Large intestine (tissue), 12 donors: ENCODE results near the gene C16orf87. TPM values are rescaled to one million over a fixed set of nuclear protein-coding genes. Genes with fewer than 3 reads are reported as not detected.
"Not testable (repeated sequence)": the region's sequence is repeated elsewhere in the genome, so short reads cannot be mapped to it uniquely, and the experiment has no call there.

Source experiments
- DNase-seq, 2 donors: peaks; one replicate each; pipeline versions ENCODE4 v3.0.0 to v3.0.0-alpha.2; 2013
- H3K27ac ChIP-seq: one replicate; pipeline ENCODE4 v1.5.1; 2013; ENCODE audit warnings: low read length
- H3K27me3 ChIP-seq: 2 replicates; pipeline ENCODE4 v1.6.1; 2013; ENCODE audit warnings: low read length; ENCODE audit not compliant: control insufficient read depth, insufficient read depth
- H3K36me3 ChIP-seq: 2 replicates; pipeline ENCODE4 v1.6.1; 2013; ENCODE audit warnings: low read length; ENCODE audit not compliant: control insufficient read depth, insufficient read depth
- H3K4me1 ChIP-seq: one replicate; pipeline ENCODE4 v1.6.1; 2013; ENCODE audit warnings: low read length; ENCODE audit not compliant: control insufficient read depth, insufficient read depth
- H3K4me3 ChIP-seq: one replicate; pipeline ENCODE4 v1.5.1; 2013; ENCODE audit warnings: low read length
- H3K9me3 ChIP-seq: one replicate; pipeline ENCODE4 v1.6.1; 2013; ENCODE audit warnings: mild to moderate bottlenecking, low read depth, low read length, moderate library complexity; ENCODE audit not compliant: control insufficient read depth
- WGBS: methylation state at CpG from one replicate; pipeline ENCODE4 v1.1.5; 2013; ENCODE audit warnings: low lambda C conversion rate; ENCODE audit not compliant: insufficient coverage; 5-methylcytosine and 5-hydroxymethylcytosine counted together
- long read RNA-seq, 11 donors: transcript quantifications; one replicate each; lab custom pipeline, GENCODE V29; 2026
- polyA plus RNA-seq: library from polyadenylated mRNA; unstranded; fragments of 120-200 nt; gene quantifications from one replicate; pipeline ENCODE4 v1.2.1, GENCODE V29; 2013

Gene C16orf87, protein sequence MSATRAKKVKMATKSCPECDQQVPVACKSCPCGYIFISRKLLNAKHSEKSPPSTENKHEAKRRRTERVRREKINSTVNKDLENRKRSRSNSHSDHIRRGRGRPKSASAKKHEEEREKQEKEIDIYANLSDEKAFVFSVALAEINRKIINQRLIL
- 26.9 TPM for polyA plus RNA-seq
- long read RNA-seq, donor 1, full-length matches to known transcripts, result 6 of 6 reads
- long read RNA-seq, donor 1, partial matches to known transcripts, result 0 of 6 reads
- long read RNA-seq, donor 1, other reads (novel, unspliced or antisense), result 0 of 6 reads
- long read RNA-seq, donor 2, full-length matches to known transcripts, result 20 of 20 reads
- long read RNA-seq, donor 2, partial matches to known transcripts, result 0 of 20 reads
- long read RNA-seq, donor 2, other reads (novel, unspliced or antisense), result 0 of 20 reads
- long read RNA-seq, donor 3, result 0 reads
- long read RNA-seq, donor 4, full-length matches to known transcripts, result 3 of 3 reads
- long read RNA-seq, donor 4, partial matches to known transcripts, result 0 of 3 reads
- long read RNA-seq, donor 4, other reads (novel, unspliced or antisense), result 0 of 3 reads
- long read RNA-seq, donor 5, partial matches to known transcripts, result 0 of 2 reads
- long read RNA-seq, donor 5, other reads (novel, unspliced or antisense), result 0 of 2 reads
- long read RNA-seq, donor 6, full-length matches to known transcripts, result 17 of 17 reads
- long read RNA-seq, donor 6, partial matches to known transcripts, result 0 of 17 reads
- long read RNA-seq, donor 6, other reads (novel, unspliced or antisense), result 0 of 17 reads
- long read RNA-seq, donor 7, full-length matches to known transcripts, result 9 of 9 reads
- long read RNA-seq, donor 7, partial matches to known transcripts, result 0 of 9 reads
- long read RNA-seq, donor 7, other reads (novel, unspliced or antisense), result 0 of 9 reads
- long read RNA-seq, donor 8, full-length matches to known transcripts, result 15 of 15 reads
- long read RNA-seq, donor 8, partial matches to known transcripts, result 0 of 15 reads
- long read RNA-seq, donor 8, other reads (novel, unspliced or antisense), result 0 of 15 reads
- long read RNA-seq, donor 9, full-length matches to known transcripts, result 14 of 14 reads
- long read RNA-seq, donor 9, partial matches to known transcripts, result 0 of 14 reads
- long read RNA-seq, donor 9, other reads (novel, unspliced or antisense), result 0 of 14 reads
- long read RNA-seq, donor 10, full-length matches to known transcripts, result 23 of 28 reads
- long read RNA-seq, donor 10, partial matches to known transcripts, result 0 of 28 reads
- long read RNA-seq, donor 10, other reads (novel, unspliced or antisense), result 5 of 28 reads
- long read RNA-seq, donor 11, full-length matches to known transcripts, result 8 of 8 reads
- long read RNA-seq, donor 11, partial matches to known transcripts, result 0 of 8 reads
- long read RNA-seq, donor 11, other reads (novel, unspliced or antisense), result 0 of 8 reads

GRCh38 chr16:46830902-46831647, at the start of gene C16orf87:
Gene C16orf87 (minus strand): TSS chr16:46831180. CDS start chr16:46831149, 31 bp downstream.
- H3K4me3 ChIP-seq, result peak within 1 kb of the TSS; percentile 88
- no peaks in the 10 kb centered on the region for H3K36me3 ChIP-seq
- WGBS, result no CpG with 5 or more reads among the region's 94 CpGs
- no peaks in the 10 kb centered on the region for H3K9me3 ChIP-seq
- DNase-seq, result peak; percentile 95 to 96
- H3K4me1 ChIP-seq, result peaks cover 6% of the 10 kb centered on the region
- peak within 1 kb of the TSS; percentile 89 for H3K27ac ChIP-seq
- no peaks in the 10 kb centered on the region for H3K27me3 ChIP-seq

- WGBS, result no CpG with 5 or more reads among the region's 8 CpGs
- no peak overlapping the region for H3K27ac ChIP-seq
- H3K36me3 ChIP-seq, result no peaks in the 10 kb centered on the region
- no peaks in the 10 kb centered on the region for H3K4me1 ChIP-seq
- no peak for DNase-seq
- H3K27me3 ChIP-seq, result peaks cover 4% of the 10 kb centered on the region
- H3K4me3 ChIP-seq, result no peak overlapping the region
- no peaks in the 10 kb centered on the region for H3K9me3 ChIP-seq
These were observed 44.3 kb upstream of the C16orf87 start for GRCh38 chr16:46875243-46875642.

GRCh38 chr16:46873201-46873600, 42.2 kb upstream of the C16orf87 start:
- H3K27ac ChIP-seq, result no peak overlapping the region
- no CpG with 5 or more reads among the region's 3 CpGs for WGBS
- no peaks in the 10 kb centered on the region for H3K27me3 ChIP-seq
- no peak overlapping the region for H3K4me3 ChIP-seq
- DNase-seq, result no peak
- peaks cover 5% of the 10 kb centered on the region for H3K4me1 ChIP-seq
- H3K9me3 ChIP-seq, result no peaks in the 10 kb centered on the region
- H3K36me3 ChIP-seq, result no peaks in the 10 kb centered on the region

GRCh38 chr16:46871597-46871996, 40.6 kb upstream of the C16orf87 start:
- Histone ChIP-seq H3K36me3 (no peaks in the 10 kb centered on the region), H3K27me3 (no peaks in the 10 kb centered on the region), H3K9me3 (no peaks in the 10 kb centered on the region), H3K4me1 (peaks cover 5% of the 10 kb centered on the region), H3K27ac (no peak overlapping the region), H3K4me3 (no peak overlapping the region)
- WGBS, result no CpG with 5 or more reads among the region's 8 CpGs
- DNase-seq, result no peak

- not testable (repeated sequence) for H3K4me1 ChIP-seq, H3K27me3 ChIP-seq, H3K9me3 ChIP-seq, H3K27ac ChIP-seq, H3K36me3 ChIP-seq, H3K4me3 ChIP-seq
- 100% methylated on average over 1 of the region's 2 CpGs for WGBS
- peak in 1 of 2 donors; percentile 38 for DNase-seq
These were observed 37.9 kb upstream of the C16orf87 start for GRCh38 chr16:46868891-46869290.

GRCh38 chr16:46867486-46867885, 36.5 kb upstream of the C16orf87 start:
- H3K4me3 ChIP-seq, H3K4me1 ChIP-seq, H3K36me3 ChIP-seq, H3K27ac ChIP-seq, H3K9me3 ChIP-seq, DNase-seq, H3K27me3 ChIP-seq: not testable (repeated sequence)
- no CpG with 5 or more reads among the region's 2 CpGs for WGBS

DNA sequence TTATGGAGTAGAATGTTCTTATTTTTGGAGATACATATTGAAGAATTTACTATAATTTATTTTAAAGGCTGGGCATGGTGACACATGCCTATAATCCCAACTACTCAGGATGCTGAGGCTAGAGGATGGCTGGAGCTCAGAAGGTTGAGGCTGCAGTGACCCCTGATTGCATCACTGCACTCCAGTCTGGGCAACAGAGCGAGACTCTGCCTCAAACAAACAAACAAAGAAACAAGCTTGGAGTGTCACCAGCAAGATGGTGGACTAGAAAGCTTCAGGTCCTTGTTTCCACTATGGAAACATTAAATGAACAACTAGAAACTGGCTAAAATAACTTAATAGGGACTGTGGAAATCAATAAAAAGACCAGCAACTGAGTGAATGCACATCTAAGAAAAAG, 35.3 kb upstream of the C16orf87 start:
- no CpG with 5 or more reads among the region's 1 CpG for WGBS
- Histone ChIP-seq H3K36me3 (no peaks in the 10 kb centered on the region), H3K9me3 (no peaks in the 10 kb centered on the region), H3K27ac (no peak overlapping the region), H3K4me3 (no peak overlapping the region), H3K4me1 (peaks cover 5% of the 10 kb centered on the region), H3K27me3 (no peaks in the 10 kb centered on the region)
- DNase-seq, result no peak

DNA sequence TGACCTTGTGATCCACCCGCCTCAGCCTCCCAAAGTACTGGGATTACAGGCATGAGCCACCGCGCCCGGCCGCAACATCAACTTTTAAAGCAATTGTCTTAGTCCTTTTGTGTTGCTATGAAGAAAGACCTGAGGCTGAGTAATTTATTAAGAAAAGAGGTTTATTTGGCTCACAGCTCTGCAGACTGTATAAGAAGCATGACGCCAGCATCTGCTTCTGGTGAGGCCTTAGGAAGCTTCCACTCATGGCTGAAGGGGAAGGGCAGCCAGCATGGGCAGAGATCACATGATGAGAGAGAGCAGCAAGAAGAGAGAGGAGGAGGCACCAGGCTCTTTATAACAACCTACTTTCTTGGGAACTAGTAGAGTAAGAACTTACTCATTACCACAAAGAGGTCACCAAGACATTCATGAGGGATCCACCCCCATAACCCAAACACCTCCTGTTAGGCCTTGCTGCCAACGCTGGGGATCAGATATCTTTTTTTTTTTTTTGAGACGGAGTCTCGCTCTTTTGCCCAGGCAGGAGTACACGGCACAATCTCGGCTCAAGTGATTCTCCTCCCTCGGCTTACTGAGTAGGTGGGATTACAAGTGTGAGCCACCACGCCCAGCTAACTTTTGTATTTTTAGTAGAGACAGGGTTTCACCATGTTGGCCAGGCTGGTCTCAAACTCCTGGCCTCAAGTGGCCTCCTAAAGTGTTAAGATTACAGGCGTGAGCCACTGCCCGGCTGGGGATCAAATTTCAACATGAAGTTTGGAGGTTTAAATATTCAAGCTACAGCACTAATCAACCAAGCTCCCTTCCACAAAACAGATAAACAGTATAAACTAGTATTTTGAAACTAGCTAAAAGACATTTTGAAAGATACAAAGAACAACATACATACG, 31.8 kb upstream of the C16orf87 start:
- WGBS, result 83% methylated on average over 1 of the region's 16 CpGs

GRCh38 chr16:46859719-46860152, 28.8 kb upstream of the C16orf87 start:
- peaks cover 2% of the 10 kb centered on the region for H3K4me1 ChIP-seq
- no peak for DNase-seq
- no peaks in the 10 kb centered on the region for H3K36me3 ChIP-seq
- no peaks in the 10 kb centered on the region for H3K9me3 ChIP-seq
- no CpG with 5 or more reads among the region's 5 CpGs for WGBS
- H3K27ac ChIP-seq, result no peak overlapping the region
- H3K27me3 ChIP-seq, result no peaks in the 10 kb centered on the region
- no peak overlapping the region for H3K4me3 ChIP-seq

More for the DNA sequence above, 31.8 kb upstream of the C16orf87 start:
- Histone ChIP-seq H3K4me1 (no peaks in the 10 kb centered on the region), H3K27ac (no peak overlapping the region), H3K4me3 (no peak overlapping the region), H3K9me3 (no peaks in the 10 kb centered on the region), H3K27me3 (no peaks in the 10 kb centered on the region), H3K36me3 (no peaks in the 10 kb centered on the region)
- DNase-seq, result no peak
